GM11168 (cell line): ENCODE results near the gene TRAPPC5.
"Not testable (repeated sequence)": the region's sequence is repeated elsewhere in the genome, so short reads cannot be mapped to it uniquely, and the experiment has no call there.

Source experiments
- in situ Hi-C: fragments of 300-500 bp; cut with MboI; formaldehyde crosslinking; loops from one replicate; pipeline ENCODE4 v1.12.0; 2022; ENCODE audit warnings: low sequenced_read_pairs; ENCODE audit not compliant: unreplicated experiment

TRAPPC5 gene

DNA sequence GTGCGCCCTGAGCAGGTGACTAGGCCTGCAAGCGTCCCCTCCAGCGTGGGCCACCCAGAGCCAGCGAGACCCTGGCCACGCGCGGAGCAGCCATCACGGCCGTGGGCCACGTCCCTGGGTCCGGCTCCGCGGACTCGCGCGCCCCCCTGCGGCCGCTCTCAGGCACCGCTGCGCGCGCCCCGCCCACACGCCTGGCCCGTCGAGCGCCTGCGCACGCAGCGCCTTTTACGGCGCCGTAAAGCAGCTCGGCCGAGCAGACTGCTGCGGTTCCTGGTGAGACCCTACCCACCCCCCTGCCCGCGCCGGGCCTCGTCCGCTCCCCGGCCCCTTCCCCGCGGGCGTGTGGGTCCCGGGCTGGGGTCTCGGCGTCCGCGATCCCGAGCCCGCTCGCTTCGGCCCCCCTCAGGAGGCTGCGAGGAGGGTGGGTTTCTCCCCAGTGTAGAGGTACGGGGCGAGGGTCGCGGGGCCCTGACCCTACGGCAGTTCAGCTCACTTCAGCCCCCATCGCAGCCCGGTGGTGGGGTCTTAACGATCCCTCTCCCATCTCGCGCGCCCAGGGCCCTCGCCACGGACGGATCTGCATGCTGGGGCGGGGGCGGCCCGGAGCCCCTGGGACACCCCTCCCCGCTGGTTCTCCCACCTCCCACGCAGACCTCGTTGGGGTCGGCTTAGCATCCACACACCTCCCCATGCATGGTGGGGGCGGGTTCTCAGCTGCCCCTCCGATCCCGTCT, at the start of gene TRAPPC5:
TSS of gene TRAPPC5 (plus strand) at position 228 of the 734 bp plus-strand sequence. CDS start 1,421 bp downstream, outside the sequence.
- in situ Hi-C loops = loop anchor here (5.0 kb wide), 1 partner anchor 117 kb away; no protein-coding TSS in a partner anchor

DNA sequence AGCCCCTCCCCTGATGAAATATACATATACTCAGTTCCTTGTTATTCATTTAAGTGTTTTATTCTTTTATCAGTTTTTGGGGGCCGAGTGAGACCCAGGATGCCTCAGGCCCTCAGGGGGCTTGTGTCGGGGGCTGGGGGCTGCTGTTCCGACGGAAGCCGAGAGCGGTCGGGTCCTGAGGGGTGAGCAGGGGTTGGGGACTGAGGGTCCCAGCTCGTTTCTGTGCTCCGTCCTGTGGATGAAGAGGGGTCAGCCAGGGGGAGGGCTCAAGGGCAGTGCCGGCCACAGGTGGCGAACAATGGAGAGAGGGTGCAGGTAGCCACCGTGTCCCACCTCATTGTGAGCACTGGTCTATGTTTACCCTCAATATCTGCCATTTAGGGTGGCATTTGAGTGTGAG, 49.1 kb upstream of the TRAPPC5 start:
- in situ Hi-C loops = no loop called here

DNA sequence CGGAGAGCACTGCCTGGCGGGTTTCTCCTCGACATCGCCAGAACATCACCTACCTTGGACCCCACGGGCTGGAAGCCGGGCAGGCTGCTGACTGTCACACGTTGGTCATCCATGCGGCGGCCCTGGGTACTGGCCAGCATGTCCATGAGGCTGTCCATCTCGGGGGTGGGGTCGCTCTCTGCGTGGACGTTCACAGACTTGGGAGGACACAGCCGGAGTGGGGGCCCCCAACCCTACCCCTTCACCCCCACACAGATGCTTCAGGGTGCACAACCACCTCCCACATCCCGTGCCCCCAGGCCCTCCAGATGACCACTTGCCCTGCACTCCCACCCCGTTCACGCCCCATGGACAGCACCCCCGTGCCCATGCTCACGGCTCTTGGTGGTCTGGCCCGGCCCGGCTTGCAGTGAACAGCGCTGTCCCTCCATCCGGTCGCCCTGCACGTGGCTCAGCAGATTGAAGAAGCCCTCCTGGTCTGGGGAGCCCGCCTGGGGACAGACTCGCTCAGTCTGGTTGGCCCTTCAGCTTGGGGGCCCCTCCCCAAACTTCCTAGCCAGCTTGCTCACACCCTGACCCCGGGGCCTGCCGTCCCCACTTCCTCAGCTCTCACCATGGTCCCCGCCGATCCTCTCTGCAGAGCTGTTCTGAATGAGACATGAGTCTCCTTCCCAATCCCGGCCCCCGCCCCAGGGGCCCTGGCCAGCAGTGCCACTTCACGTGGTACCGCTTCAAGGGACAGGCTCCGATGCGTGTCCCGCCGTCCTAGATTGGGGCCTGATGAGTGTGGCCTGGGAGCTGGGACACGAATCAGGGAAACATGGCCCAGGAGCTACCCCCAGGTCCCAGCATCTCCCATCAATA, 48.1 kb upstream of the TRAPPC5 start:
- in situ Hi-C loops = no loop called here

- in situ Hi-C loops = no loop called here
Measured at GRCh38 chr19:7633698-7634097, 46.9 kb upstream of the TRAPPC5 start, which contains the start of gene PCP2. TSS of gene PCP2 (minus strand) at chr19:7633719. CDS start at chr19:7633457, 262 bp downstream.

GRCh38 chr19:7635670-7636069, 45.0 kb upstream of the TRAPPC5 start:
- in situ Hi-C loops = no loop called here

DNA sequence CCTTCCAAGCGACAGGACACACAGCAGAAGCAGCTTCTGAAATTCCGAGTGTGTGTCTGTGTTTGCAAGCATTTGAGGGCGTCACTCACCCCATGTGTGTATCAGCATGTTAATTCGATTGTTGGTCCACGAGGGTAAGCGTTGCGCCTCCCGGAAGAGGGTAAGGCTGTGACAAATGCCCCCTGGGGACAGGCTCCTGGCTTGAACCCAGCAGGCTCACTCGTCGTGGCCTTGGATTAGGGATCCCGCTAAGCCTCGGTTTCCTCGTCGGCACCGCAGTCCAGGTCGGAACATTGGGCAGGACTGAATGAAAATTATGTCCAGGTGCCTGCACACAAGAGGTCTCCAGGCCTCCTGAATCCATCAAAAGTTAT, 44.3 kb upstream of the TRAPPC5 start:
- in situ Hi-C loops = no loop called here

DNA sequence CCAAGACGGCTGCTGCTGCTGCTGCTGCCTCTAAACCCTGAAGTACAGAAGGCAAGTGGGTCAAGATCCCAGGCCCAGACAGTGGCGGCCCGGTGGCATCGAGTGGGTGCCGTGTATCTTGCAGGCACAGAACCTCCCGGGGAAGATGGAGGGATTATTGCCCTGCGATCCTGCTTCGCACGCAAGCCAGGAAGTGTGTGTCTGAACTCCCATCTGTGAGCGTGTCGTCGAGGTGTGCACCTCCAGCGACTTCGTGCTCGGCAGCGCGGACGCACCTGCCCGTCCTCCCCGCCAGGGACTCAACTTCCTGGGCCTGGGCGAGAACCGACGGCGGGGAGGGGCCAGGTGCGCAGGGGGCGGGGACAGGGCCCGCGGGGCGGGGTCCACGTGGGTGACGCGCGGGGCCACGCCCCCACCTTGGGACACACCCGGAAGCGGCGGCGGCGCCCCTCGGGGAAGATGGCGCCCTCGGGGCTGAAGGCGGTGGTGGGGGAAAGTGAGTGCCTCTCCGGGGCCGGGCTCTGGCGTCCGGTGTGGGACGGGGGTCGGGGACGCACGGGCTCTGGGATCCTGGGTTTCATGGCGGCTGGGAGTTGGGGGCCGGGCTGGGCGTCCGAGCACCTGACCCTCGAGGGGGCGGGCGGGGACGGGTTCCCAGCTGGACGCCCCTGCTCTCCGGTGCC, 43.8 kb upstream of the TRAPPC5 start, which contains the start of gene STXBP2:
TSS of gene STXBP2 (plus strand) at position 420 of the 683 bp plus-strand sequence. CDS start at position 460, 40 bp downstream.
- in situ Hi-C loops = no loop called here

GRCh38 chr19:7637374-7638256, 43.0 kb upstream of the TRAPPC5 start:
- in situ Hi-C loops = no loop called here

DNA sequence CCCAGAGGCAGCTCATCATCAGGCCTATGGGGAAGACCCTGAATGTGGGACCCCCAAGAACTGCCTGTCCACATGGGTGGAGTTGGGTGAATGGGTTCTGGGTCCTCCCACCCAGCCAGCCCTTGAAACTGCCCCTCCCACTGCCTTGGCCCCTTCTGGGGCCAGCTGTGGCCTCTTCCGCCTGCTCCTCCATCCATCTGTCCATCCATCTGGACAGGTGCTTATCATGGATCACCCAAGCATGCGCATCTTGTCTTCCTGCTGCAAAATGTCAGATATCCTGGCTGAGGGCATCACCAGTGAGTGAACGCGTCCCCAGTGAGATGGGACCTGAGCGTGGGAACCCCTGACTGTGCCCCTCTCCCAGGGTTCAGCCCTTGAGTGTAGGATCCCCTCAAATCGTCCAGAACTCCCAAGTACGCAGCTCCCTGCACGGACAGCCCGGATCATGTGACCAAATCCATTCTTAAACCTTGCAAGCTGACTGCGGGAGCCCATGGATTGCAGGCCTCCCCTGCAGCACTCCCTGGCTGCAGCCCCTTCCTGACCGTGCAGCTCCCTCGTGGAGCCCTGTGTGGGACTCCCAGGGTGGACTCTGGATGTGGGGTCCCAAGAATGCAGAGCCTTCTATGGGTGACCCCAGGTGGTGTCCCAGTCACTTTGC, 41.7 kb upstream of the TRAPPC5 start:
- in situ Hi-C loops = no loop called here

- in situ Hi-C loops = no loop called here
Measured at GRCh38 chr19:7639863-7640348, 40.7 kb upstream of the TRAPPC5 start.

GRCh38 chr19:7640803-7641202, 39.8 kb upstream of the TRAPPC5 start:
- in situ Hi-C loops = no loop called here

DNA sequence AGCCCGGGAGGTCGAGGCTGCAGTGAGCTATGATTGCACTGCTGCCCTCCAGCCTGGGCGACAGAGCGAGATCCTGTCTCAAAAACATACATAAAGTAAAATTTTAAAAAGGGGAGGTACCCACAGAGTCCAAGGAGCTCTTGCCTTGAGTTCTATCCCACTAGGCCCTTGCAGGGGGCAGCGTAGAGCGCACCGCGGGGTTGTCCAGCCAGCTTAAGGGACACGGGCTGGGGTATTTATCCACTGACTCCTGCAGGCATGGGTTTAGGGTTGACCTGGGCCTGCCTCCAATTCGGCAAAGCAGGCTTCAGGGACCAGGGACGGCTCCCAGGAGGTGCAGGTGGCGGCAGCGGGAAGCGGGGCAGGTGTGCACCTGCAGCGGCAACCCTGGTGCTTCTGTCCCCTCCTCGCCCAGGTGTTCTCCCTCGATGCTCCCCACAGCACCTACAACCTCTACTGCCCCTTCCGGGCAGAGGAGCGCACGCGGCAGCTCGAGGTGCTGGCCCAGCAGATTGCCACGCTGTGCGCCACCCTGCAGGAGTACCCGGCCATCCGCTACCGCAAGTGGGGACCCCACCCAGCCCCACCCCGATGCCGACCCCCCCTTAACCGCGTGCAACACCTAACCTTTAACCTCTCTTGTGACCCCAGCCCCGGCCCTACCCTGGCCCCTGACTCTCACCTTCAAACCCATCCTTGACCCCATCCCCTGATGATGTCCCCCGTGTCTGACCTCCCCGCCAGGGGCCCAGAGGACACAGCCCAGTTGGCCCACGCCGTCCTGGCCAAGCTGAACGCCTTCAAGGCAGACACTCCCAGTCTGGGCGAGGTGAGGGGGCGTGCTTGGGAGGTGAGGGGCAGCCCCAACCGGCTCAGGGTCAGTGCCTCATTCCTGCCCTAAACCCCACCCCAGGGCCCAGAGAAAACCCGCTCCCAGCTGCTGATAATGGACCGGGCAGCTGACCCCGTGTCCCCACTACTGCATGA, 39.0 kb upstream of the TRAPPC5 start:
- in situ Hi-C loops = no loop called here

- in situ Hi-C loops = no loop called here
Measured at GRCh38 chr19:7642295-7643030, 38.2 kb upstream of the TRAPPC5 start.

GRCh38 chr19:7643031-7643415, 37.6 kb upstream of the TRAPPC5 start:
- in situ Hi-C loops = no loop called here

DNA sequence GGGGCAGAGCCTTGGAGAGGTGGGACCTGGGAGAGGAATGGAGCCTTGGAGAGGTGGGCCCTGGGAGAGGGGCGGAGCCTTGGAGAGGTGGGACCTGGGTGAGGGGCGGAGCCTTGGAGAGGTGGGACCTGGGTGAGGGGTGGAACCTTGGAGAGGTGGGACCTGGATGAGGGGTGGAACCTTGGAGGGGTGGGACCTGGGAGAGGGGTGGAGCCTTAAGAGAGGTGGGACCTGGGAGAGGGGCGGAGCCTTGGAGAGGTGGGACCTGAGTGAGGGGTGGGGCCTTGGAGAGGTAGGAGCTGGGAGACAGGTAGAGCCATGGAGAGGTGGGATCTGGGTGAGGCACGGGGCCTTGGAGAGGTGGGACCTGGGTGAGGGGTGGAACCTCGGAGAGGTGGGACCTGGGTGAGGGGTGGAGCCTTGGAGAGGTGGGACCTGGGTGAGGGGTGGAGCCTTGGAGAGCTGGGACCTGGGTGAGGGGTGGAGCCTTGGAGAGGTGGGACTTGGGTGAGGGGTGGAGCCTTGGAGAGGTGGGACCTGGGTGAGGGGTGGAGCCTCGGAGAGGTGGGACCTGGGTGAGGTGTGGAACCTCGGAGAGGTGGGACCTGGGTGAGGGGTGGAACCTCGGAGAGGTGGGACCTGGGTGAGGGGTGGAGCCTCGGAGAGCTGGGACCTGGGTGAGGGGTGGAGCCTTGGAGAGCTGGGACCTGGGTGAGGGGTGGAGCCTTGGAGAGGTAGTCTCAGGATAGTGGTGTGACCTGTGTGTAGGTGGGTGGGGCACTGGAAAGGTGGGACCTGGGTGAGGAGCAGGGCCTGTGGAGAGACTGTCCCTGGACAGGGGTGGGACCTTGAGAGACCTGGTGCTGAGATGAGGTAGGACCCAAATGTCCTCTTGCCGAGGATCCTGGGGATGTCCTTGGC, 36.7 kb upstream of the TRAPPC5 start:
- in situ Hi-C loops = not testable (repeated sequence)

GRCh38 chr19:7644550-7644877, 36.1 kb upstream of the TRAPPC5 start:
- in situ Hi-C loops = no loop called here
